ENCODE measurements around the gene ADGRD1.
"Not testable (repeated sequence)": the region's sequence is repeated elsewhere in the genome, so short reads cannot be mapped to it uniquely, and the experiment has no call there.

ADGRD1 gene

GRCh38 chr12:130937546-130937945 lies 16.2 kb upstream of the ADGRD1 start:
- not testable (repeated sequence) for DNase-seq

- DNase-seq, result no peak
Observed at GRCh38 chr12:130938186-130938585, 15.5 kb upstream of the ADGRD1 start.

GRCh38 chr12:130944878-130945277 lies 8.8 kb upstream of the ADGRD1 start:
- DNase-seq, result no peak

GRCh38 chr12:130945786-130946492 lies 7.8 kb upstream of the ADGRD1 start:
- DNase-seq, result peak; percentile 54

GRCh38 chr12:130947028-130947613 lies 6.6 kb upstream of the ADGRD1 start:
- no peak for DNase-seq

- DNase-seq, result no peak
Observed at GRCh38 chr12:130948136-130948535, 5.6 kb upstream of the ADGRD1 start.

GRCh38 chr12:130948751-130949150 lies 5.0 kb upstream of the ADGRD1 start:
- DNase-seq, result no peak

- DNase-seq, result no peak
Observed at GRCh38 chr12:130949806-130950205, 3.9 kb upstream of the ADGRD1 start.

GRCh38 chr12:130951636-130952035 lies 2.1 kb upstream of the ADGRD1 start:
- DNase-seq, result no peak

- DNase-seq, result no peak
Observed at GRCh38 chr12:130952171-130952954, 1.3 kb upstream of the ADGRD1 start.

- DNase-seq, result no peak
Observed at GRCh38 chr12:130954544-130954831, 781 bp downstream of the ADGRD1 start.

GRCh38 chr12:130955238-130955816 lies 1.6 kb downstream of the ADGRD1 start:
- no peak for DNase-seq

GRCh38 chr12:130956009-130956408 lies 2.3 kb downstream of the ADGRD1 start:
- DNase-seq, result no peak

GRCh38 chr12:130956456-130957303 lies 3.0 kb downstream of the ADGRD1 start:
- no peak for DNase-seq

- DNase-seq, result no peak
Observed at GRCh38 chr12:130957304-130957621, 3.6 kb downstream of the ADGRD1 start.

GRCh38 chr12:130958557-130959140 lies 4.9 kb downstream of the ADGRD1 start:
- no peak for DNase-seq

- no peak for DNase-seq
Observed at GRCh38 chr12:130959632-130960031, 5.9 kb downstream of the ADGRD1 start.

GRCh38 chr12:130960058-130960457 lies 6.4 kb downstream of the ADGRD1 start:
- DNase-seq, result no peak

GRCh38 chr12:130960787-130961186 lies 7.1 kb downstream of the ADGRD1 start:
- no peak for DNase-seq

GRCh38 chr12:130961921-130962451 lies 8.3 kb downstream of the ADGRD1 start:
- DNase-seq, result no peak

- DNase-seq, result peak; percentile 29
Observed at GRCh38 chr12:130965214-130965613, 11.5 kb downstream of the ADGRD1 start.

- DNase-seq, result peak; percentile 40
Observed at GRCh38 chr12:130965668-130966067, 12.0 kb downstream of the ADGRD1 start.
